8988T (cell line): Measurements from ENCODE around the gene GSC2.
A peak's percentile ranks its signal among the peaks of the same experiment; 100 is the strongest.

Experiments
- DNase-seq: peaks from one replicate; pipeline ENCODE4 v3.0.0; 2011

Gene GSC2

GRCh38 chr22:19132693-19133400, 17.2 kb downstream of the GSC2 start:
- no peak for DNase-seq

- no peak for DNase-seq
These were observed 17.9 kb downstream of the GSC2 start for GRCh38 chr22:19132153-19132552.

- DNase-seq = no peak
These were observed 18.4 kb downstream of the GSC2 start for GRCh38 chr22:19131685-19132015.

GRCh38 chr22:19130959-19131684, 19.0 kb downstream of the GSC2 start, which contains the start of gene TSSK2:
TSS of gene TSSK2 (plus strand) at chr22:19131308. CDS start at chr22:19131400, 92 bp downstream.
- DNase-seq = no peak

GRCh38 chr22:19129871-19130270, 20.2 kb downstream of the GSC2 start:
- DNase-seq = no peak

GRCh38 chr22:19128946-19129727, 21.0 kb downstream of the GSC2 start:
- no peak for DNase-seq

- no peak for DNase-seq
These were observed 22.1 kb downstream of the GSC2 start for GRCh38 chr22:19128009-19128401.

GRCh38 chr22:19127329-19128008, 22.6 kb downstream of the GSC2 start:
- no peak for DNase-seq

GRCh38 chr22:19126309-19127273, 23.5 kb downstream of the GSC2 start:
- no peak for DNase-seq

- no peak for DNase-seq
These were observed 24.4 kb downstream of the GSC2 start for GRCh38 chr22:19125474-19126308.

- DNase-seq = no peak
These were observed 25.1 kb downstream of the GSC2 start for GRCh38 chr22:19125011-19125410.

- DNase-seq = no peak
These were observed 25.7 kb downstream of the GSC2 start for GRCh38 chr22:19124377-19124776.

GRCh38 chr22:19123936-19124335, 26.2 kb downstream of the GSC2 start:
- DNase-seq = no peak

GRCh38 chr22:19122752-19123492, 27.2 kb downstream of the GSC2 start:
- peak; percentile 58 for DNase-seq

GRCh38 chr22:19122143-19122751, 27.8 kb downstream of the GSC2 start, which contains the start of gene DGCR2:
TSS of gene DGCR2 (minus strand) at chr22:19122412. CDS start at chr22:19122206, 206 bp downstream.
- peak; percentile 95 for DNase-seq

- DNase-seq = no peak
These were observed 28.4 kb downstream of the GSC2 start for GRCh38 chr22:19121631-19122142.

GRCh38 chr22:19120829-19121630, 29.1 kb downstream of the GSC2 start:
- peak; percentile 91 for DNase-seq

- no peak for DNase-seq
These were observed 30.1 kb downstream of the GSC2 start for GRCh38 chr22:19119949-19120348.
